ENCODE data around the gene ZNF496. TPM values are rescaled to one million over a fixed set of nuclear protein-coding genes. Genes with fewer than 3 reads are reported as not detected.

ZNF496 gene
- total RNA-seq, 1 experiment from 2014 or later, result 21.4 TPM

GRCh38 chr1:247335882-247336281 is 4.2 kb upstream of the ZNF496 start:
- in situ Hi-C loops (cut with HindIII; ENCODE audit: low pct_unique_long_range_greater_than_20kb, low sequenced_read_pairs) (no loop called here), intact Hi-C loops (cut with micrococcal nuclease; ENCODE audit: unreplicated experiment) (loop anchor here (10.0 kb wide), 1 partner anchor 121 kb away; no protein-coding TSS in a partner anchor)
- POLR2A ChIA-PET, result no interaction called here

GRCh38 chr1:247334378-247335133 is 2.9 kb upstream of the ZNF496 start:
- no peaks in the 10 kb centered on the region; the same call in 1 of the 2 replicates for H3K36me3 ChIP-seq (ENCODE audit: control insufficient read depth, insufficient read depth, low read length)
- in situ Hi-C loops (cut with HindIII; ENCODE audit: low pct_unique_long_range_greater_than_20kb, low sequenced_read_pairs) (no loop called here), intact Hi-C loops (cut with micrococcal nuclease; ENCODE audit: unreplicated experiment) (loop anchor here (10.0 kb wide), 1 partner anchor 120 kb away; no protein-coding TSS in a partner anchor)
- H3K27ac ChIP-seq (ENCODE audit: low read length), result no peak overlapping the region
- H3K9me3 ChIP-seq (ENCODE audit: control insufficient read depth, insufficient read depth, low read depth, low read length), result no peaks in the 10 kb centered on the region
- TF ChIP-seq POLR2AphosphoS5 (IDR thresholded peaks at IDR 0.05; ENCODE audit: low read depth, low read length) (no peak), TCF7L2 (IDR thresholded peaks at IDR 0.05; ENCODE audit: low read depth, low read length) (no peak), SIN3A (IDR thresholded peaks at IDR 0.05; ENCODE audit: borderline replicate concordance, insufficient read depth, low read depth, low read length) (no peak), REST (IDR thresholded peaks at IDR 0.05; ENCODE audit: insufficient read depth in 1 of 2, low read depth in 2 of 2, low read length in 1 of 2) (no peak), CTCF (IDR thresholded peaks at IDR 0.05) (no peak)
- DNase-seq (ENCODE audit: low read depth, low spot score) (no peak), ATAC-seq (no peak)
- H3K4me1 ChIP-seq (ENCODE audit: control insufficient read depth, insufficient read depth, low read length), result peaks cover 19% of the 10 kb centered on the region
- CTCF ChIA-PET, result no interaction called here
- POLR2A ChIA-PET, result no interaction called here
- H3K4me3 ChIP-seq (ENCODE audit: low read depth in 2 of 2, low read length in 2 of 2), result no peak overlapping the region
- no peaks in the 10 kb centered on the region for H3K27me3 ChIP-seq (ENCODE audit: control insufficient read depth, insufficient read depth, low read length)
- no TSS peak for BruUV-seq (replicated peaks)

More at GRCh38 chr1:247335882-247336281, 4.2 kb upstream of the ZNF496 start:
- Histone ChIP-seq H3K4me1 (ENCODE audit: control insufficient read depth, insufficient read depth, low read length) (peaks cover 14% of the 10 kb centered on the region), H3K27ac (ENCODE audit: low read length) (no peak overlapping the region), H3K36me3 (ENCODE audit: control insufficient read depth, insufficient read depth, low read length) (no peaks in the 10 kb centered on the region; the same call in 1 of the 2 replicates), H3K4me3 (ENCODE audit: low read depth in 2 of 2, low read length in 2 of 2) (no peak overlapping the region), H3K9me3 (ENCODE audit: control insufficient read depth, insufficient read depth, low read depth, low read length) (no peaks in the 10 kb centered on the region), H3K27me3 (ENCODE audit: control insufficient read depth, insufficient read depth, low read length) (no peaks in the 10 kb centered on the region)
- BruUV-seq (replicated peaks), result no TSS peak
- ATAC-seq (no peak), DNase-seq (ENCODE audit: low read depth, low spot score) (no peak)
- CTCF ChIA-PET, result no interaction called here
- TF ChIP-seq SIN3A (IDR thresholded peaks at IDR 0.05; ENCODE audit: borderline replicate concordance, insufficient read depth, low read depth, low read length) (no peak), TCF7L2 (IDR thresholded peaks at IDR 0.05; ENCODE audit: low read depth, low read length) (no peak), REST (IDR thresholded peaks at IDR 0.05; ENCODE audit: insufficient read depth in 1 of 2, low read depth in 2 of 2, low read length in 1 of 2) (no peak), POLR2AphosphoS5 (IDR thresholded peaks at IDR 0.05; ENCODE audit: low read depth, low read length) (no peak), CTCF (IDR thresholded peaks at IDR 0.05) (no peak)
